Osteocyte (in vitro differentiated cells): ENCODE results near the gene ALOX12B. TPM values are rescaled to one million over a fixed set of nuclear protein-coding genes. Genes with fewer than 3 reads are reported as not detected.

Source experiments
- DNase-seq: peaks from one replicate; pipeline ENCODE4 v3.0.0; 2021; ENCODE audit warnings: mixed read lengths; ENCODE audit not compliant: unreplicated experiment; ENCODE audit errors: extremely low spot score
- H3K27ac Mint-ChIP-seq: one replicate; pipeline ENCODE4 v1.8.0; 2021; ENCODE audit warnings: mild to moderate bottlenecking, mixed read lengths; ENCODE audit not compliant: unreplicated experiment
- H3K27me3 Mint-ChIP-seq: one replicate; pipeline ENCODE4 v1.8.0; 2021; ENCODE audit warnings: mixed read lengths; ENCODE audit not compliant: unreplicated experiment
- H3K36me3 Mint-ChIP-seq: one replicate; pipeline ENCODE4 v1.8.0; 2021; ENCODE audit warnings: mixed read lengths; ENCODE audit not compliant: unreplicated experiment
- H3K4me1 Mint-ChIP-seq: one replicate; pipeline ENCODE4 v1.8.0; 2021; ENCODE audit warnings: mixed read lengths; ENCODE audit not compliant: unreplicated experiment
- H3K4me3 Mint-ChIP-seq: one replicate; pipeline ENCODE4 v1.8.0; 2021; ENCODE audit warnings: mild to moderate bottlenecking, moderate library complexity, mixed read lengths; ENCODE audit not compliant: unreplicated experiment
- H3K9me3 Mint-ChIP-seq: one replicate; pipeline ENCODE4 v1.8.0; 2021; ENCODE audit warnings: mixed read lengths; ENCODE audit not compliant: unreplicated experiment
- total RNA-seq: library from RNA; stranded (reverse); gene quantifications from 2 replicates; pipeline ENCODE4 v1.2.1, GENCODE V29; 2021
- TF ChIP-seq, protein P1 (sequence below): fragments of 200-600 bp; sonication (generic); IDR thresholded peaks from 2 replicates; pipeline ENCODE4 v1.5.0; 2021; ENCODE audit warnings: antibody characterized with exemption, mild to moderate bottlenecking, moderate library complexity

The ALOX12B gene
- total RNA-seq, 1 donor from 2014 or later: not detected

GRCh38 chr17:8117980-8118768, 30.7 kb upstream of the ALOX12B start, which contains the start of gene ALOXE3:
Gene ALOXE3 (minus strand): TSS chr17:8118514. CDS start chr17:8117990, 524 bp downstream.
- Mint-ChIP-seq H3K27me3 (peaks cover 22% of the 10 kb centered on the region), H3K9me3 (no peaks in the 10 kb centered on the region), H3K4me3 (peak within 1 kb of the TSS; percentile 87), H3K4me1 (peaks cover 36% of the 10 kb centered on the region), H3K27ac (peak within 1 kb of the TSS; percentile 95), H3K36me3 (no peaks in the 10 kb centered on the region)
- no peak for DNase-seq
- TF ChIP-seq, protein P1, sequence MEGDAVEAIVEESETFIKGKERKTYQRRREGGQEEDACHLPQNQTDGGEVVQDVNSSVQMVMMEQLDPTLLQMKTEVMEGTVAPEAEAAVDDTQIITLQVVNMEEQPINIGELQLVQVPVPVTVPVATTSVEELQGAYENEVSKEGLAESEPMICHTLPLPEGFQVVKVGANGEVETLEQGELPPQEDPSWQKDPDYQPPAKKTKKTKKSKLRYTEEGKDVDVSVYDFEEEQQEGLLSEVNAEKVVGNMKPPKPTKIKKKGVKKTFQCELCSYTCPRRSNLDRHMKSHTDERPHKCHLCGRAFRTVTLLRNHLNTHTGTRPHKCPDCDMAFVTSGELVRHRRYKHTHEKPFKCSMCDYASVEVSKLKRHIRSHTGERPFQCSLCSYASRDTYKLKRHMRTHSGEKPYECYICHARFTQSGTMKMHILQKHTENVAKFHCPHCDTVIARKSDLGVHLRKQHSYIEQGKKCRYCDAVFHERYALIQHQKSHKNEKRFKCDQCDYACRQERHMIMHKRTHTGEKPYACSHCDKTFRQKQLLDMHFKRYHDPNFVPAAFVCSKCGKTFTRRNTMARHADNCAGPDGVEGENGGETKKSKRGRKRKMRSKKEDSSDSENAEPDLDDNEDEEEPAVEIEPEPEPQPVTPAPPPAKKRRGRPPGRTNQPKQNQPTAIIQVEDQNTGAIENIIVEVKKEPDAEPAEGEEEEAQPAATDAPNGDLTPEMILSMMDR: no peak

- Mint-ChIP-seq H3K27ac (peak overlapping the region; percentile 95), H3K36me3 (no peaks in the 10 kb centered on the region), H3K27me3 (peaks cover 29% of the 10 kb centered on the region), H3K4me3 (peak overlapping the region; percentile 87), H3K9me3 (no peaks in the 10 kb centered on the region), H3K4me1 (peaks cover 33% of the 10 kb centered on the region)
- DNase-seq: no peak
- TF ChIP-seq, protein P1: no peak
Observed at GRCh38 chr17:8117367-8117979, 30.0 kb upstream of the ALOX12B start.

DNA sequence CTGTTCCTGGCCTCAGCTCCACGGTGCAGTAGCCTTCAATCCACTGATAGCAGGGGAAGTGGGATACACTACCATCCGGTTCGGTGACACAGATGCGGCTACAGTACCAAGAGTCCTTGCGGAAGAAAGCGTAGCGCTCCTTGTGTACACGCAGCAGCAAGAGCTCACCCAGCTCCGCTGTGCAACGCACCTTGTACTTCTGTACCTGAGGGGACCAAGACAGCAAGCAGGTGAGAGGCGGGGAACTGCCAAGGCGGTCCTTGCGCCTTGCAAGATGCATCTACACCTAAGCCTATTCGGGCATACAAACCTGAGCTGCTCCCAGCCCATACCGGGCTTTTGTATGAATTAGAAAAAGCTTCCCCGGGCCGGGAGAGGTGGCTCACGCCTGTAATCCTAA, 29.3 kb upstream of the ALOX12B start:
- DNase-seq: no peak
- H3K4me1 Mint-ChIP-seq: peaks cover 33% of the 10 kb centered on the region
- no peaks in the 10 kb centered on the region for H3K9me3 Mint-ChIP-seq
- no peaks in the 10 kb centered on the region for H3K36me3 Mint-ChIP-seq
- no peak overlapping the region for H3K27ac Mint-ChIP-seq
- peaks cover 32% of the 10 kb centered on the region for H3K27me3 Mint-ChIP-seq
- TF ChIP-seq, protein P1: no peak
- no peak overlapping the region for H3K4me3 Mint-ChIP-seq

DNA sequence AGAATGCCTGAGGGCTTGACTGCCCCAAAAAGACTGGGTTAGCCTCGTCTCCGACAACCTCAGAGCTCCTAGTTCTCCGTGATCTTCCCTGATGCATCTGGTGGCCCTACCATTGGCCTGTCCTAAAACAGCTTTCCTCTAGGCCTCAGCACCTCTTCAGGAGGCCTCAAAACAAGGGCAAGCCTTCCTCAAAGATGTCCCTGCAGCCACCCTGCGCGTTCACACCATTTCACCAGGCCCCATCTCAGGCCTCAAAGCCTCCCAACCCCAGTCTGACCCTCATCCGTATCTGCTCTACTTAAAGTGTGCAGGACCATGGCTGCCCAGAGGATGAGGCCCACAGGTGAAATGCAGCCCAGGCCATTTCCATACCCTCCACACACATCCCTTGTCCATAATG, 23.4 kb upstream of the ALOX12B start:
- Mint-ChIP-seq H3K9me3 (no peaks in the 10 kb centered on the region), H3K4me3 (no peak overlapping the region), H3K4me1 (peaks cover 8% of the 10 kb centered on the region), H3K27me3 (peaks cover 56% of the 10 kb centered on the region), H3K27ac (no peak overlapping the region), H3K36me3 (no peaks in the 10 kb centered on the region)
- no peak for DNase-seq
- TF ChIP-seq, protein P1: no peak

- Mint-ChIP-seq H3K9me3 (no peaks in the 10 kb centered on the region), H3K27me3 (peaks cover 54% of the 10 kb centered on the region), H3K4me1 (peaks cover 8% of the 10 kb centered on the region), H3K27ac (no peak overlapping the region), H3K36me3 (no peaks in the 10 kb centered on the region), H3K4me3 (no peak overlapping the region)
- DNase-seq: no peak
- TF ChIP-seq, protein P1: no peak
Observed at GRCh38 chr17:8110456-8110804, 22.9 kb upstream of the ALOX12B start.
